Skeletal muscle tissue (tissue), 2 donors: ENCODE results near the gene SPEN. TPM values are rescaled to one million over a fixed set of nuclear protein-coding genes. Genes with fewer than 3 reads are reported as not detected.

Experiments
- small RNA-seq: library from RNA; depleted of rRNA; stranded (forward); fragments of <200 nt; gene quantifications from one replicate; pipeline ENCODE3, GENCODE V24; 2014
- total RNA-seq: library from RNA; depleted of rRNA; stranded (reverse); fragments of >200 nt; gene quantifications from one replicate; pipeline ENCODE4 v1.2.3, GENCODE V29; 2014

The SPEN gene
- total RNA-seq, 1 donor from 2014 or later = 21.4 TPM

Small RNAs within 50 kb of the gene (small RNA-seq; reads per million reads assigned to genes)
- gene AL034555.1 (not detected), gene AL355994.1 (not detected), gene AL355994.5 (not detected)

Other genes with a start within 250 kb of the SPEN start
- 30.8 TPM for gene DDI2, start 230.2 kb upstream of the SPEN start, total RNA-seq
- 36.0 TPM for gene PLEKHM2, start 163.4 kb upstream of the SPEN start, total RNA-seq
- gene SLC25A34, start 111.4 kb upstream of the SPEN start, total RNA-seq = 1.6 TPM
- not detected for gene TMEM82, start 105.2 kb upstream of the SPEN start, total RNA-seq
- gene FBLIM1, start 88.9 kb upstream of the SPEN start, total RNA-seq = 7.3 TPM
- 4.7 TPM for gene UQCRHL, start 40.1 kb upstream of the SPEN start, total RNA-seq
- 23.5 TPM for gene ZBTB17, start 128.4 kb downstream of the SPEN start, total RNA-seq
- gene SRARP, start 156.5 kb downstream of the SPEN start, total RNA-seq = not detected
- 5.7 TPM for gene HSPB7, start 170.3 kb downstream of the SPEN start, total RNA-seq
- under 0.01 TPM for gene CLCNKA, start 174.3 kb downstream of the SPEN start, total RNA-seq
- not detected for gene CLCNKB, start 196.1 kb downstream of the SPEN start, total RNA-seq
- gene FAM131C, start 225.9 kb downstream of the SPEN start, total RNA-seq = not detected